BLaER1 (cell line): Measurements from ENCODE around the gene MVB12A.

ENCODE experiments used
- H3K27ac ChIP-seq: shearing (Covaris generic); formaldehyde crosslinking; 2 replicates; pipeline ENCODE4 v1.8.1; 2022
- H3K27me3 ChIP-seq: shearing (Covaris generic); formaldehyde crosslinking; 2 replicates; pipeline ENCODE4 v1.8.1; 2022
- H3K36me3 ChIP-seq: shearing (Covaris generic); formaldehyde crosslinking; 2 replicates; pipeline ENCODE4 v1.8.1; 2022
- H3K4me1 ChIP-seq: shearing (Covaris generic); formaldehyde crosslinking; 2 replicates; pipeline ENCODE4 v1.8.1; 2022
- H3K4me2 ChIP-seq: shearing (Covaris generic); formaldehyde crosslinking; 2 replicates; pipeline ENCODE4 v1.8.1; 2022
- H3K4me3 ChIP-seq: shearing (Covaris generic); formaldehyde crosslinking; 2 replicates; pipeline ENCODE4 v1.8.1; 2022
- H3K9ac ChIP-seq: shearing (Covaris generic); formaldehyde crosslinking; 2 replicates; pipeline ENCODE4 v1.8.1; 2022
- H3K9me3 ChIP-seq: shearing (Covaris generic); formaldehyde crosslinking; 2 replicates; pipeline ENCODE4 v1.8.1; 2022
- H4K20me1 ChIP-seq: shearing (Covaris generic); formaldehyde crosslinking; 2 replicates; pipeline ENCODE4 v1.8.1; 2022
- Cebpa-rat ChIP-seq: shearing (Covaris generic); IDR thresholded peaks from 2 replicates; pipeline ENCODE4 v1.8.1; 2022

The MVB12A gene

DNA sequence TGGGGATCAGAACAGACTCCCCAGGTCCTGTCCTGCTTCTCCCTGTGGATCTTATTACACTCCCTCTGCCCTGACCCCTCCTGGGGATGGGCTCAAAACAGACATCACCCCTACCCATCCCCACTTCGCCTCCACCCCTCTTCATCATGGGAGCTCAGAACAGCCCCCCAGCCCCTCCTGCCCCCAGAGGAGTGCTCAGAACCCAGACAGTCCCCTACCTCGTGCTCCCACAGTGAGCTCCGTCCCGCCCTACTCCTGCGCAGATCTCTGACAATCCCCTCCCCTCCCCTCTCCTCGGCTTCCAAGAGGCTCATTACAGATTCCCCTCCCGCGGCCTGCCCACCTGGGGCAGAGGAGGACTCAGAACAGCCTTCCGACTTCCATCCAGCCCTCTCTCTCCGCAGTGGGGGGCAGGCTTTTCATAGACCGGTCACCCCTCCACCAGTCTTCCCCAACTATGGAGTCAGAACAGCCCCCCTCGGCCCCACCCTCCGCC is 34.8 kb downstream of the MVB12A start:
- Histone ChIP-seq H3K4me2 (peak overlapping the region; percentile 12), H3K27me3 (peaks cover 28% of the 10 kb centered on the region), H4K20me1 (no peaks in the 10 kb centered on the region), H3K27ac (no peak overlapping the region), H3K4me1 (peaks cover 55% of the 10 kb centered on the region), H3K4me3 (no peak overlapping the region), H3K9me3 (no peaks in the 10 kb centered on the region), H3K9ac (no peak overlapping the region), H3K36me3 (no peaks in the 10 kb centered on the region)
- TF ChIP-seq Cebpa-rat, result no peak

DNA sequence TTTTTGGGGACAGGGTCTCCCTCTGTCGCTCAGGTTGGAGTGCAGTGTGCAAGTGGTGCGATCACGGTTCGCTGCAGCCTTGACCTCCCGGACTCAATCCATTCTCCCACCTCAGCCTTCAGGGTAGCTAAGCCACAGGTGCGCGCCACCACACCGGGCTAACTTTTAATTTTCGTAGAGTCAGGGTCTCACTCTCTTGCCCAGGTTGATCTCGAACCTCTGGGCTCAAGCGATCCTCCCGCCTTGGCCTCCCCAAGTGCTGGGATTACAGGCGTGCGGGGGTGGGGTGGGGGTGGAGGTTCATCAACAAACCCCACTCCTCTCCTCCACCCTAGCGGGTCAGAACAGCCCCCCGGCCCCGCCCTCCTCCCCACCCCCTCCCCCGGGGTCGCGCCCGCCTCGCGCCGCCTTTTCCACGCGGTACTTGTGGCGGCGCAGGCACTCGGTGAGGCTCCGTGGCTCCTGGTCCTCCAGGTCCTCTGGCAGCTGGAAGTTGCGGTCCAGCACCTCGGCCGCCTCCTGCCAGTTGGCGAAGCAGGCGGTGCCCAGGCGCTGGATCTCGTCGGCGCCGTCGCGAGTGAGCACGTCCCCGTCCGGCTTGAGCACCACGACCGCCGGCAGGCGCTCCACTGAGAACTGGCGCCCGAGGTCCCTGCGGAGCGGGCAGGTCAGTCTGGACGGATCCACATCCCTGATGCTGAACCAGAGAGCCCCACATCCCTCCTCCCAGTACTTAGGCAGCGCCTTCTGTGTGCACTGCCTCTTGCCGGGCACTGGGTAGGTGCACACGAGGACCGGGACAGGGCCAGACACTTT is 35.7 kb downstream of the MVB12A start:
- Histone ChIP-seq H3K27me3 (peaks cover 28% of the 10 kb centered on the region), H3K4me1 (peaks cover 46% of the 10 kb centered on the region), H3K4me2 (no peak overlapping the region), H3K27ac (no peak overlapping the region), H3K4me3 (no peak overlapping the region), H3K36me3 (no peaks in the 10 kb centered on the region), H3K9ac (no peak overlapping the region), H4K20me1 (no peaks in the 10 kb centered on the region), H3K9me3 (no peaks in the 10 kb centered on the region)
- no peak for TF ChIP-seq Cebpa-rat

DNA sequence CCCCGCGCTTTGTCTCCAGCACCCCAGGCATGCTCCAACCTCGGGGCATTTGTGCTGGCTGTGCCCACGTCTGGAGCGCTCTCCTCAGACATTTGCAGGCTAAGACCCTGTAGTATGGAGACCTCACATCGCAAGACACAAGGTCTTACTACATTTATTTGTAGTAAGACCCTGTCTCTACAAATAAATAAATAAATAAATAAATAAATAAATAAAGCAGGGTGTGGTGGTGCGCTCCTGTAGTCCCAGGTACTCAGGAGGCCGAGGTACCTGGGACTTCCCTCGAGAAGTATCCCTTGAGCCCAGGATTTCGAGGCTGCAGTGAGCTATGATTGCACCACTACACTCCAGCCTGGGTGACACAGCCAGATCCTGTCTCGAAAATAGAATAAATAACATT is 36.3 kb downstream of the MVB12A start:
- no peak for TF ChIP-seq Cebpa-rat
- Histone ChIP-seq H3K9ac (no peak overlapping the region), H3K4me3 (no peak overlapping the region), H3K9me3 (no peaks in the 10 kb centered on the region), H3K36me3 (no peaks in the 10 kb centered on the region), H4K20me1 (no peaks in the 10 kb centered on the region), H3K4me2 (no peak overlapping the region), H3K27me3 (peaks cover 28% of the 10 kb centered on the region), H3K27ac (no peak overlapping the region), H3K4me1 (peaks cover 40% of the 10 kb centered on the region)

DNA sequence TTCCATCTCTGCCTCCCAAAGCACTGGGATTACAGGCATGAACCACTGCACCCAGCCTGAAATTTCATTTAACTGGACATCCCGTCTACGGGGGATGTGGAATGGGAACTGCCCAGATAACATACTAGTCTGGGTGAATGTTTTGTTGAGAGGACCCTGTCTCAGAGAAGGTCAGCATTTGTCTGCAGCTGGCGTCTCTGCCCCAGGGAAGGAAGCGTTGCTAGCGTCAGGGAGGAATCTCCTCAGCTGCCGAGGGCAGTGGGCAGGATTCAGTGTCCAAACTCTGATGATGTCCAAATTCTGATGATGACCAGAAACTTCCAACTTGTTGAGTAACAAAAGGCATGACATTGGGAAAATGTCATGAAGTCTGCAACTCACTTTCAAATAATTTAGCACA is 37.8 kb downstream of the MVB12A start:
- no peaks in the 10 kb centered on the region for H4K20me1 ChIP-seq
- H3K4me1 ChIP-seq, result peaks cover 27% of the 10 kb centered on the region
- H3K36me3 ChIP-seq, result no peaks in the 10 kb centered on the region
- H3K9ac ChIP-seq, result no peak overlapping the region
- H3K4me3 ChIP-seq, result no peak overlapping the region
- H3K4me2 ChIP-seq, result no peak overlapping the region
- peaks cover 28% of the 10 kb centered on the region for H3K27me3 ChIP-seq
- no peaks in the 10 kb centered on the region for H3K9me3 ChIP-seq
- no peak overlapping the region for H3K27ac ChIP-seq
- no peak for TF ChIP-seq Cebpa-rat

GRCh38 chr19:17458970-17459369 is 39.1 kb downstream of the MVB12A start:
- Histone ChIP-seq H3K27me3 (peaks cover 27% of the 10 kb centered on the region), H4K20me1 (no peaks in the 10 kb centered on the region), H3K9ac (no peak overlapping the region), H3K27ac (no peak overlapping the region), H3K4me3 (no peak overlapping the region), H3K9me3 (no peaks in the 10 kb centered on the region), H3K4me1 (peaks cover 17% of the 10 kb centered on the region), H3K4me2 (no peak overlapping the region), H3K36me3 (no peaks in the 10 kb centered on the region)
- TF ChIP-seq Cebpa-rat, result no peak

DNA sequence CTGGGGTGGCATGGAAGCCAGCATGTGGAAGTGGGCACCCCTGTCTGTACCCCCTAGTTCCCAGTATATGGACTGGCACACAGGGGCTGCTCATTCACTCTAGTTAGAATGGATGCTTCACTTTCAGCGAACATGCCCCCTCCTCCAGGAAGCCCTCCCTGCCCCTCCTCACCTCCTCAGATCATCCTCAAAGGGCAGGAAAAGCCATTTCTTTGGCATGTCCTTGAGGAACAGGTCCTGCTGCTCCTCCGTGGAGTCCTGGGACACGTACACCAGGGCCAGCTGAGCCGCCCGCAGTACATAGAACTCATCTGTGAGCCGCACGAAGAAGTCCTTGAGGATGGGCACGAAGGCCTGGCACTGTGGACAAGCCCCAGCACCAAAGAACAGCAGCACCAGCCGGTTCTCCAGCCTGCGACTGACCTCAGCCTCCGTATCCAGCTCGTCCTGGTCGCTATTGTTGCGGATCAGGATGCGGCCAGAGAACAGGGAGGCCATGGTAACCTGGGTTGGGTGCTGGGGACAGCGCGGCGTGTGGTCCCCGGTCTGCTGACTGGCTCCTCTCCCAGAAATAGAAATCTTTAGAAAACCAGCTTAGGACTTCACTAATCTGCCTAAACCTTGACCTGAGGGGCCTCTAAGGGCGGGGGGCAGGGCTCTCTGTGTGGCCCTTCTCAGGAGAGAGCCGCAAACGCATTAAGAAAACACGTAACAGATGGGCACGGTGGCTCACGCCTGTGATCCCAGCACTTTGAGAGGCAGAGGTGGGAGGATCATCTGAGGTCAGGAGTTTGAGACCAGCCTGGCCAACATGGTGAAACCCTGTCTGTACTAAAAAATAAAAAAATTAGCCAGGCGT is 40.8 kb downstream of the MVB12A start, which contains the start of gene NXNL1:
Gene NXNL1 (minus strand): TSS at position 555 of the 859 bp plus-strand sequence. CDS start 57 bp downstream, at position 498.
- H3K27me3 ChIP-seq, result peaks cover 13% of the 10 kb centered on the region
- no peaks in the 10 kb centered on the region for H3K9me3 ChIP-seq
- no peak within 1 kb of the TSS for H3K4me2 ChIP-seq
- H3K4me1 ChIP-seq, result peaks cover 15% of the 10 kb centered on the region
- no peak within 1 kb of the TSS for H3K9ac ChIP-seq
- no peaks in the 10 kb centered on the region for H4K20me1 ChIP-seq
- TF ChIP-seq Cebpa-rat, result no peak
- H3K36me3 ChIP-seq, result no peaks in the 10 kb centered on the region
- 0 out of 2 replicates have a peak within 1 kb of the TSS, but pooled peaks have one; percentile 13 for H3K27ac ChIP-seq
- H3K4me3 ChIP-seq, result no peak within 1 kb of the TSS

DNA sequence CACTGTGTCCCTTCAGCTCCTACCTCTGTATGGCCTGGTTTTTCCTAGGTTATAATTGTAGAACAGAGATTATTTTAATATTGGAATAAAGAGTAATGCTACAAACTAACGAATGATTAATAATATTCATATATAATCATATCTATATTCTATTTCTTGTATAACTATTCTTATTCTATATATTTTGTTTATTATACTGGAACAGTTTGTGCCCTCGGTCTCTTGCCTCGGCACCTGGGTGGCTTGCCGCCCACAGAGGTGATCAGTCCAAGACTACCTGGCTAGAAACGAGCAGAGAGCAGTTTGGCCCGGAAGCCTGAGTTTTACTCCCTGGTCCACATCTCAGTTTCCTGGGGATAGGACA is 46.6 kb downstream of the MVB12A start:
- Histone ChIP-seq H3K27me3 (no peaks in the 10 kb centered on the region), H3K9ac (no peak overlapping the region), H3K4me1 (peaks cover 49% of the 10 kb centered on the region), H3K4me3 (no peak overlapping the region), H3K27ac (no peak overlapping the region), H3K36me3 (no peaks in the 10 kb centered on the region), H3K4me2 (no peak overlapping the region), H3K9me3 (no peaks in the 10 kb centered on the region), H4K20me1 (peaks cover 3% of the 10 kb centered on the region; the same call in 1 of the 2 replicates)
- TF ChIP-seq Cebpa-rat, result no peak

GRCh38 chr19:17467471-17468301 is 47.8 kb downstream of the MVB12A start:
- Histone ChIP-seq H4K20me1 (peaks cover 5% of the 10 kb centered on the region; the same call in 1 of the 2 replicates), H3K27ac (peak overlapping the region; percentile 30; the same call in 1 of the 2 replicates), H3K36me3 (no peaks in the 10 kb centered on the region), H3K9me3 (no peaks in the 10 kb centered on the region), H3K4me3 (no peak overlapping the region), H3K4me1 (peaks cover 60% of the 10 kb centered on the region), H3K4me2 (peak overlapping the region; percentile 94), H3K27me3 (no peaks in the 10 kb centered on the region), H3K9ac (peak overlapping the region; percentile 60; the same call in 1 of the 2 replicates)
- no peak for TF ChIP-seq Cebpa-rat
